SK-N-SH (cell line): Measurements from ENCODE around the gene PKP4. TPM values are rescaled to one million over a fixed set of nuclear protein-coding genes. Genes with fewer than 3 reads are reported as not detected.

ENCODE experiments used
- CTCF ChIA-PET: fragments of 300-600, 350-600 bp; formaldehyde crosslinking; extraction: SDS; loops from one replicate; lab custom pipeline; 2021; lab: Yijun Ruan, JAX
- POLR2A ChIA-PET: fragments of 350-600 bp; sonication (Branson Sonifier 250); formaldehyde crosslinking; extraction: SDS; loops from one replicate; lab custom pipeline; 2020; ENCODE audit warnings: antibody characterized with exemption, inconsistent platforms; lab: Yijun Ruan, JAX
- DNase-seq: peaks from one replicate; pipeline ENCODE4 v3.0.0; 2012
- H2AFZ ChIP-seq: fragments of 200-600 bp; sonication (generic); 2 replicates; pipeline ENCODE4 v1.8.1; 2016; ENCODE audit warnings: antibody characterized with exemption, mild to moderate bottlenecking, low read depth
- H3F3A ChIP-seq: fragments of 200-600 bp; sonication (generic); replicated peaks from 2 replicates; pipeline ENCODE3; 2016; ENCODE audit warnings: antibody characterized with exemption, mild to moderate bottlenecking; ENCODE audit not compliant: insufficient read depth
- H3K27ac ChIP-seq, 2 experiments: fragments of 200-500 bp in 1 of 2; fragments of 200-600 bp in 1 of 2; sonication (Bioruptor generic) in 1 of 2; sonication (generic), shearing (Covaris generic) in 1 of 2; 2 replicates each; pipeline versions ENCODE4 v1.5.1 to v1.6.1; 2014 to 2016; ENCODE audit warnings: low read depth in 2 of 2, inconsistent platforms in 1 of 2, low read length in 1 of 2, mild to moderate bottlenecking in 1 of 2, mixed read lengths in 1 of 2
- H3K27me3 ChIP-seq: fragments of 200-600 bp; sonication (generic), shearing (Covaris generic); 2 replicates; pipeline ENCODE4 v1.6.1; 2016; ENCODE audit warnings: mixed run types; ENCODE audit not compliant: insufficient read depth
- H3K36me3 ChIP-seq, 2 experiments: fragments of 200-500 bp in 1 of 2; fragments of 200-600 bp in 1 of 2; sonication (Bioruptor generic) in 1 of 2; sonication (generic) in 1 of 2; replicated peaks in 1 of 2; 2 replicates each; pipeline versions ENCODE3 to v1.5.1; 2014 to 2016; ENCODE audit warnings: low read length in 1 of 2, mild to moderate bottlenecking in 1 of 2; ENCODE audit not compliant: insufficient read depth in 2 of 2, control insufficient read depth in 1 of 2
- H3K4me1 ChIP-seq, 2 experiments: fragments of 200-500 bp in 1 of 2; fragments of 200-600 bp in 1 of 2; sonication (Bioruptor generic) in 1 of 2; sonication (generic), shearing (Covaris generic) in 1 of 2; 2 replicates each; pipeline versions ENCODE4 v1.5.1 to v1.6.1; 2014 to 2016; ENCODE audit warnings: low read depth in 1 of 2, low read length in 1 of 2, mixed run types in 1 of 2; ENCODE audit not compliant: insufficient read depth in 2 of 2, control insufficient read depth in 1 of 2
- H3K4me2 ChIP-seq: fragments of 200-600 bp; sonication (generic), shearing (Covaris generic); 2 replicates; pipeline ENCODE4 v1.6.1; 2017; ENCODE audit warnings: mixed run types
- H3K4me3 ChIP-seq, 2 experiments: fragments of 200-500 bp in 1 of 2; fragments of 200-600 bp in 1 of 2; sonication (Bioruptor generic) in 1 of 2; sonication (generic), shearing (Covaris generic) in 1 of 2; 2 replicates each; pipeline versions ENCODE4 v1.5.1 to v1.8.1; 2014 to 2016; ENCODE audit warnings: low read depth in 2 of 2, inconsistent platforms in 1 of 2, low read length in 1 of 2, mild to moderate bottlenecking in 1 of 2, mixed read lengths in 1 of 2, moderate library complexity in 1 of 2
- H3K79me2 ChIP-seq: fragments of 200-600 bp; sonication (generic); 2 replicates; pipeline ENCODE4 v1.8.1; 2017; ENCODE audit warnings: mild to moderate bottlenecking; ENCODE audit not compliant: insufficient read depth
- H3K9ac ChIP-seq: fragments of 200-600 bp; sonication (generic); 2 replicates; pipeline ENCODE4 v1.6.1; 2017; ENCODE audit warnings: mixed run types
- H3K9me2 ChIP-seq: fragments of 200-600 bp; sonication (generic); 2 replicates; pipeline ENCODE4 v1.6.1; 2017; ENCODE audit warnings: mixed run types
- H3K9me3 ChIP-seq: fragments of 200-600 bp; sonication (generic); 2 replicates; pipeline ENCODE4 v1.6.1; 2017; ENCODE audit warnings: mixed run types, mild to moderate bottlenecking, moderate library complexity
- H4K20me1 ChIP-seq: fragments of 200-600 bp; sonication (generic); 2 replicates; pipeline ENCODE4 v1.6.1; 2017; ENCODE audit warnings: mild to moderate bottlenecking, mixed run types; ENCODE audit not compliant: insufficient read depth
- CHD2 ChIP-seq: fragments of 150-350 bp; IDR thresholded peaks from 2 replicates; pipeline ENCODE4 v1.6.1; 2018; ENCODE audit warnings: low read length; ENCODE audit not compliant: partially characterized antibody
- EZH2phosphoT487 ChIP-seq: fragments of 200-600 bp; sonication (generic); IDR thresholded peaks from 2 replicates; pipeline ENCODE4 v1.6.1; 2017; ENCODE audit warnings: low read depth, mixed run types, mild to moderate bottlenecking, antibody characterized with exemption, moderate library complexity, borderline replicate concordance
- GABPA ChIP-seq: IDR thresholded peaks from 2 replicates; pipeline ENCODE4 v1.4.0; 2012; ENCODE audit warnings: low read depth, mild to moderate bottlenecking
- GATA2 ChIP-seq: sonication (generic); formaldehyde crosslinking; IDR thresholded peaks from 2 replicates; pipeline ENCODE4 v1.5.0; 2020; ENCODE audit warnings: mild to moderate bottlenecking, missing genetic modification reagents
- JUND ChIP-seq: IDR thresholded peaks from 2 replicates; pipeline ENCODE4 v1.4.0; 2012
- MAX ChIP-seq: IDR thresholded peaks from 2 replicates; pipeline ENCODE4 v1.4.0; 2012; ENCODE audit warnings: low read depth
- NFIC ChIP-seq: IDR thresholded peaks from 2 replicates; pipeline ENCODE4 v1.4.0; 2012; ENCODE audit warnings: borderline replicate concordance
- NRF1 ChIP-seq: IDR thresholded peaks from 2 replicates; pipeline ENCODE4 v1.6.1; 2012; ENCODE audit warnings: low read depth, mild to moderate bottlenecking, low read length
- PBX3 ChIP-seq: IDR thresholded peaks from 2 replicates; pipeline ENCODE4; 2012
- POLR2AphosphoS5 ChIP-seq: IDR thresholded peaks from 2 replicates; pipeline ENCODE4 v1.6.1; 2012; ENCODE audit warnings: low read depth, low read length
- RAD21 ChIP-seq: IDR thresholded peaks from 2 replicates; pipeline ENCODE4 v1.6.1; 2012; ENCODE audit warnings: mild to moderate bottlenecking, low read length
- RCOR1 ChIP-seq: fragments of 150-350 bp; IDR thresholded peaks from 2 replicates; pipeline ENCODE4 v1.6.1; 2017; ENCODE audit warnings: antibody characterized with exemption, low read length
- RXRA ChIP-seq: IDR thresholded peaks from 2 replicates; pipeline ENCODE4 v1.4.0; 2012; ENCODE audit warnings: low read depth, mild to moderate bottlenecking, borderline replicate concordance
- SMC3 ChIP-seq: IDR thresholded peaks from 2 replicates; pipeline ENCODE4 v1.6.1; 2012; ENCODE audit warnings: low read depth, low read length, improper control_type of control experiment
- USF1 ChIP-seq: IDR thresholded peaks from 2 replicates; pipeline ENCODE4 v1.4.0; 2012; ENCODE audit warnings: low read depth, borderline replicate concordance
- YY1 ChIP-seq: IDR thresholded peaks from 2 replicates; pipeline ENCODE4 v1.4.0; 2012; ENCODE audit warnings: low read depth, mild to moderate bottlenecking
- ZBTB33 ChIP-seq: IDR thresholded peaks from 2 replicates; pipeline ENCODE4 v1.4.0; 2012; ENCODE audit warnings: low read depth, borderline replicate concordance
- WGBS: methylation state at CpG from one replicate; pipeline ENCODE4 v1.1.6; 2017; ENCODE audit warnings: low lambda C conversion rate; 5-methylcytosine and 5-hydroxymethylcytosine counted together
- polyA plus RNA-seq, 3 experiments: library from polyadenylated mRNA; depleted of rRNA; stranded (reverse); fragments of >200 nt; gene quantifications; 2 replicates each; pipeline ENCODE4 v1.2.3, GENCODE V29; 2012

PKP4 gene
- polyA plus RNA-seq, 1 of the 3 experiments (the other 2 are of a cell fraction) = 10.9 TPM

GRCh38 chr2:158624961-158625360 is 168.2 kb downstream of the PKP4 start:
- no peaks in the 10 kb centered on the region for H3K27me3 ChIP-seq
- H3K4me3 ChIP-seq = no peak overlapping the region
- H3K36me3 ChIP-seq = peaks cover 14 to 30% of the 10 kb centered on the region in 2 experiments
- H3K27ac ChIP-seq = no peak overlapping the region
- no peaks in the 10 kb centered on the region for H3F3A ChIP-seq
- WGBS = 96% methylated on average over 19 of the region's 19 CpGs
- H3K9me2 ChIP-seq = no peaks in the 10 kb centered on the region
- H2AFZ ChIP-seq = no peak overlapping the region
- ChIA-PET POLR2A (no interaction called here), CTCF (no interaction called here)
- no peaks in the 10 kb centered on the region for H4K20me1 ChIP-seq
- no peak for TF ChIP-seq SMC3
- no peak for TF ChIP-seq CHD2
- no peak for TF ChIP-seq MAX
- TF ChIP-seq POLR2AphosphoS5 = no peak
- no peak for TF ChIP-seq RCOR1
- TF ChIP-seq RXRA = no peak
- no peak for TF ChIP-seq NFIC
- TF ChIP-seq GABPA = no peak
- no peak for TF ChIP-seq ZBTB33
- TF ChIP-seq USF1 = no peak
- TF ChIP-seq RAD21 = no peak
- TF ChIP-seq YY1 = no peak
- no peak for TF ChIP-seq NRF1
- TF ChIP-seq PBX3 = no peak
- no peak for TF ChIP-seq EZH2phosphoT487
- TF ChIP-seq JUND = no peak
- TF ChIP-seq GATA2 (CRISPR knock-in tag) = no peak
- H3K9ac ChIP-seq = no peak overlapping the region
- H3K79me2 ChIP-seq = no peaks in the 10 kb centered on the region; the same call in 1 of the 2 replicates
- no peaks in the 10 kb centered on the region for H3K9me3 ChIP-seq
- H3K4me1 ChIP-seq = no peaks in the 10 kb centered on the region
- H3K4me2 ChIP-seq = no peak overlapping the region
- no peak for DNase-seq
